Neural progenitor cell (in vitro differentiated cells): Measurements from ENCODE around the gene RAD52. TPM values are rescaled to one million over a fixed set of nuclear protein-coding genes. Genes with fewer than 3 reads are reported as not detected.

Source experiments
- DNase-seq: peaks from one replicate; pipeline ENCODE4 v3.0.0-alpha.2; 2016; ENCODE audit warnings: low spot score
- H2AFZ ChIP-seq: fragments of 200-600 bp; sonication (generic); replicated peaks from 2 replicates; pipeline ENCODE4 v1.6.1; 2016; ENCODE audit warnings: antibody characterized with exemption
- H3F3A ChIP-seq: fragments of 200-600 bp; sonication (generic); 2 replicates; pipeline ENCODE4 v1.6.1; 2016; ENCODE audit warnings: antibody characterized with exemption, low read depth
- H3K27ac ChIP-seq: fragments of 200-600 bp; sonication (generic); 2 replicates; pipeline ENCODE4 v1.5.1; 2016; ENCODE audit warnings: mild to moderate bottlenecking
- H3K27me3 ChIP-seq: fragments of 200-600 bp; sonication (generic); 2 replicates; pipeline ENCODE4 v1.6.1; 2016; ENCODE audit warnings: mild to moderate bottlenecking, moderate library complexity
- H3K36me3 ChIP-seq: fragments of 200-600 bp; sonication (generic); 2 replicates; pipeline ENCODE4 v1.5.1; 2016
- H3K4me1 ChIP-seq: fragments of 200-600 bp; sonication (generic); 2 replicates; pipeline ENCODE4 v1.6.1; 2016; ENCODE audit warnings: mixed run types
- H3K4me2 ChIP-seq: fragments of 200-600 bp; sonication (generic); 2 replicates; pipeline ENCODE4 v1.6.1; 2016
- H3K4me3 ChIP-seq: fragments of 200-600 bp; sonication (generic); 2 replicates; pipeline ENCODE4 v1.5.1; 2016
- H3K79me2 ChIP-seq: fragments of 200-600 bp; sonication (generic); 2 replicates; pipeline ENCODE4 v1.6.1; 2016; ENCODE audit warnings: low read depth
- H3K9ac ChIP-seq: fragments of 200-600 bp; sonication (generic); 2 replicates; pipeline ENCODE4 v1.6.1; 2016
- H3K9me3 ChIP-seq: fragments of 200-600 bp; sonication (generic); 2 replicates; pipeline ENCODE4 v1.5.1; 2016; ENCODE audit warnings: low read depth
- H4K20me1 ChIP-seq: fragments of 200-600 bp; sonication (generic); 2 replicates; pipeline ENCODE4 v1.6.1; 2016; ENCODE audit warnings: low read depth
- H3K27ac Mint-ChIP-seq: 3 replicates; pipeline ENCODE4 v1.8.0; 2021; ENCODE audit warnings: mixed read lengths
- H3K27me3 Mint-ChIP-seq: 2 replicates; pipeline ENCODE4 v1.8.0; 2022; ENCODE audit warnings: low read depth, mild to moderate bottlenecking, inconsistent platforms, moderate library complexity, mixed read lengths; ENCODE audit not compliant: insufficient read depth
- H3K36me3 Mint-ChIP-seq: 3 replicates; pipeline ENCODE4 v1.8.0; 2021; ENCODE audit warnings: mixed read lengths
- H3K4me1 Mint-ChIP-seq: 3 replicates; pipeline ENCODE4 v1.8.0; 2021; ENCODE audit warnings: mixed read lengths
- H3K4me3 Mint-ChIP-seq: 3 replicates; pipeline ENCODE4 v1.8.0; 2021; ENCODE audit warnings: mild to moderate bottlenecking, moderate library complexity, mixed read lengths
- H3K9me3 Mint-ChIP-seq: 3 replicates; pipeline ENCODE4 v1.8.0; 2020; ENCODE audit warnings: mixed read lengths
- EZH2 ChIP-seq: fragments of 200-600 bp; sonication (generic); IDR thresholded peaks from 2 replicates; pipeline ENCODE4 v1.6.1; 2017; ENCODE audit warnings: antibody characterized with exemption, mild to moderate bottlenecking, moderate library complexity
- EZH2phosphoT487 ChIP-seq: fragments of 200-600 bp; sonication (generic); IDR thresholded peaks from 2 replicates; pipeline ENCODE4 v1.6.1; 2017; ENCODE audit warnings: antibody characterized with exemption
- total RNA-seq: library from RNA; depleted of rRNA; stranded (reverse); fragments of >200 nt; gene quantifications from 2 replicates; pipeline ENCODE4 v1.2.3, GENCODE V29; 2015; ENCODE audit warnings: low replicate concordance
- TF ChIP-seq, protein P1 (sequence below): fragments of 200-600 bp; sonication (generic); IDR thresholded peaks from 2 replicates; pipeline ENCODE4 v1.5.1; 2017; ENCODE audit warnings: antibody characterized with exemption, mild to moderate bottlenecking

Gene RAD52
- 30.6 and 43.4 TPM in 2 replicates for total RNA-seq

DNA sequence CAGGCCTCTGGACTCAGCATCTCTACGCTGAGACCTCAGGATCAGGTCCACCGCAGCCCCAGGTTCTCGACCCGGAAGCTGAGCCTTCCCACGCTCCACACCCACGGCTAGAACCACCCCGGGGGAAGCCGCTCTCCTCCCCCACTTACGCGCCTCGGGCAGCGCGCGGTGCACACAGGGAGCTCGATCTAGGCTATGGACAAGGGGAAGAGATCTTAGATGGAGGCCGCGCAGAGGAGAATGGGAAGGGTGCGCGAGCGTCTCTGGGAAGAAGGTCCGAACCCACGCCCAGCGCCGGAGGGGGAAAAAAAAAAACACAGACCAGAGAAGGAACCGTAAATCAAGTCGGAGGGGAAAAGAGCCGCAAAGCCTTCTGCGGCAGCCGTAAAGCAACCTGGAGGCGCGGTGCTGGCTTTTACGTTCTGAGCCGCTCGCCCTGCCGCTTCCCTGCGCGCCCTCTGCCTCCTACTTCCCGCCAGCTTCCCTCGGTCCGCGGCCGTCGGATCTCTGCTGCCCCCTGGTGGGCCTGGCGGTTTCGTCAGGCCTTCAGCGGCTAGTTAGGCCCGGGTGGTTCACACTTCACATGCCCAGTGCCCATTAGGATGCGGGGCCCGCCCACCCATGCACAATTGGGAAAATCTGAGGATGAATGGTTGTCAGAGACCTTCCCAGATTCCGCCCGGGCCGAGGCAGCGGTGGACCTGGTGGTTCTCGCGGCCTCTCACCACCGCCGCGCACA lies at the start of gene RAD52:
TSS of gene RAD52 (minus strand) at position 242 of the 739 bp plus-strand sequence. CDS start 16,636 bp downstream, outside the sequence.
- Histone ChIP-seq H3K4me1 (peaks cover 6% of the 10 kb centered on the region), H2AFZ (peak within 1 kb of the TSS; percentile 90), H3K9me3 (no peaks in the 10 kb centered on the region), H3K79me2 (peaks cover 45% of the 10 kb centered on the region), H3K9ac (peak within 1 kb of the TSS; percentile 38), H3K27ac (peak within 1 kb of the TSS; percentile 91), H3K4me3 (peak within 1 kb of the TSS; percentile 70), H3K27me3 (no peaks in the 10 kb centered on the region), H3F3A (peaks cover 33% of the 10 kb centered on the region), H3K4me2 (peak within 1 kb of the TSS; percentile 79), H3K36me3 (no peaks in the 10 kb centered on the region), H4K20me1 (no peaks in the 10 kb centered on the region)
- Mint-ChIP-seq H3K27ac (peak within 1 kb of the TSS; percentile 91), H3K4me3 (peak within 1 kb of the TSS; percentile 98), H3K4me1 (peaks cover 18% of the 10 kb centered on the region), H3K9me3 (no peaks in the 10 kb centered on the region), H3K36me3 (peaks cover 4% of the 10 kb centered on the region), H3K27me3 (peaks cover 9% of the 10 kb centered on the region)
- TF ChIP-seq, protein P1, sequence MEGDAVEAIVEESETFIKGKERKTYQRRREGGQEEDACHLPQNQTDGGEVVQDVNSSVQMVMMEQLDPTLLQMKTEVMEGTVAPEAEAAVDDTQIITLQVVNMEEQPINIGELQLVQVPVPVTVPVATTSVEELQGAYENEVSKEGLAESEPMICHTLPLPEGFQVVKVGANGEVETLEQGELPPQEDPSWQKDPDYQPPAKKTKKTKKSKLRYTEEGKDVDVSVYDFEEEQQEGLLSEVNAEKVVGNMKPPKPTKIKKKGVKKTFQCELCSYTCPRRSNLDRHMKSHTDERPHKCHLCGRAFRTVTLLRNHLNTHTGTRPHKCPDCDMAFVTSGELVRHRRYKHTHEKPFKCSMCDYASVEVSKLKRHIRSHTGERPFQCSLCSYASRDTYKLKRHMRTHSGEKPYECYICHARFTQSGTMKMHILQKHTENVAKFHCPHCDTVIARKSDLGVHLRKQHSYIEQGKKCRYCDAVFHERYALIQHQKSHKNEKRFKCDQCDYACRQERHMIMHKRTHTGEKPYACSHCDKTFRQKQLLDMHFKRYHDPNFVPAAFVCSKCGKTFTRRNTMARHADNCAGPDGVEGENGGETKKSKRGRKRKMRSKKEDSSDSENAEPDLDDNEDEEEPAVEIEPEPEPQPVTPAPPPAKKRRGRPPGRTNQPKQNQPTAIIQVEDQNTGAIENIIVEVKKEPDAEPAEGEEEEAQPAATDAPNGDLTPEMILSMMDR: peak; percentile 96
- TF ChIP-seq EZH2 (peak; percentile 12), EZH2phosphoT487 (no peak)
- DNase-seq: peak; percentile 99

DNA sequence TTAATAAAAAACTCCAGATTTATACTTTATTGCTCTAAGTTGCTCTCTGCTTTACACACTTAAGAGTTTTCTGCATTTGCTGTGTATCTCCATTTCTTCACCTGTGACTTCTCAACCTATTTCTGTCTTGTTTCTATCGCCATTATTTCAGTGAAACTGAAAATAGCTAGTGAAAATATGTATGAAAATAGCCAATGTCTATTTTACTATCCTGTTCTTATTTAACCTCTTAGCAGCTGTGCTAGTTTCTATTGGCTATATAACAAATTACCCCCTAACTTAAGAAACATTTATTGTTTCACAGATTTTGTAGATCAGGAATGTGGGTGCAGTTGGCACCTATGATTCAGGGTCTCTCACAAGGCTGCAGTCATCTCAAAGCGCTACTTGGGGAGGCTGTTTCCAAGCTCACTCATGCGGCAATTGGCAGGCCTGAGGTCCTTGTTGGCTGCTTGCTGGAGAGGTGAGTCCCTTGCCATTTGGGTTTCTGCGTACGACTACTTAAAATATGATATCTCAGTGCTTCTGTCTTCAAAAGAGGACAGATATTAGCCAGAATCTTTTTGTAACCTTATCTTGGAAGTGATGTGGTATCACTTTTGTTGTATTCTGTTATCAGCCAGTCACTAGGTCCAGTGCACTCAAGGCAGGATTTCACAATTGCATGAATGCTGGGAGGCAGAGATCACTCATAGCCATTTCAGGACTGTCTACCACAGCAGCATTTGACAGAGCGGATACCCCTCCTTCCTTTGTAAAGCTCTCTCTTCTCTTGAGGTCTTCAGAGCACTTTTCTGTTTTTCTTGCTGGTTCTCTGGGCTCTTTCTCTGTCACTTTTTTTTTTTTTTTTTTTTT lies 48.8 kb upstream of the RAD52 start:
- Mint-ChIP-seq H3K27me3 (peaks cover 5% of the 10 kb centered on the region), H3K9me3 (no peaks in the 10 kb centered on the region), H3K27ac (no peak overlapping the region), H3K36me3 (peaks cover 7% of the 10 kb centered on the region), H3K4me1 (peaks cover 3% of the 10 kb centered on the region), H3K4me3 (no peak overlapping the region)
- no peak overlapping the region for H3K4me2 ChIP-seq
- H3K27me3 ChIP-seq: no peaks in the 10 kb centered on the region
- no peaks in the 10 kb centered on the region for H3K9me3 ChIP-seq
- peaks cover 8% of the 10 kb centered on the region for H3F3A ChIP-seq
- peaks cover 3% of the 10 kb centered on the region for H3K4me1 ChIP-seq
- no peak overlapping the region for H2AFZ ChIP-seq
- no peak overlapping the region for H3K9ac ChIP-seq
- TF ChIP-seq, protein P1: no peak
- TF ChIP-seq EZH2phosphoT487: no peak
- TF ChIP-seq EZH2: no peak
- no peak overlapping the region for H3K4me3 ChIP-seq
- no peak overlapping the region for H3K27ac ChIP-seq
- peaks cover 60% of the 10 kb centered on the region for H3K79me2 ChIP-seq
- peaks cover 67% of the 10 kb centered on the region for H4K20me1 ChIP-seq
- no peak for DNase-seq
- no peaks in the 10 kb centered on the region for H3K36me3 ChIP-seq

DNA sequence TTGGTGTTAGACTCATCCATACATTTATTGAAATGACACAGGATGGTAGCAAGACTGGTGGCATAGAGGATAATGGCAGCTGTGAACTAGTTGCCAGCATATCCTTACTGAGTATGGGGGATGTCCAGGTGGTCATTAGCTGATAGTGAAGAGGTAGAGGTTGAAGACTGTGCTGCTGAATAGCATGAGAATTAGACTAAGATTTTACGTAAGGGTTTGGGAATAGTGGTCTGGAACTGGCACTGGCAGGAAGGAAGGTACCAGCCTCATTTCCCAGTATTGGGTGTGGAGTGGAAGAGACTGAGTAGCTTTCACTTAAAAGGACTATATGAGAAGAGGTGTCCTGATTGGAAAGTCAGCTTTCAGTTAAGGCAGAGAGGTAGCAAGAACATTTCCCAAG lies 48.0 kb upstream of the RAD52 start:
- no peak for DNase-seq
- H3K27ac Mint-ChIP-seq: no peak overlapping the region
- peaks cover 67% of the 10 kb centered on the region for H3K79me2 ChIP-seq
- H3K4me2 ChIP-seq: no peak overlapping the region
- H3K9ac ChIP-seq: no peak overlapping the region
- no peaks in the 10 kb centered on the region for H3K9me3 Mint-ChIP-seq
- no peak overlapping the region for H3K4me3 Mint-ChIP-seq
- H3K36me3 Mint-ChIP-seq: peaks cover 7% of the 10 kb centered on the region
- no peaks in the 10 kb centered on the region for H3K36me3 ChIP-seq
- no peak overlapping the region for H3K27ac ChIP-seq
- no peaks in the 10 kb centered on the region for H3K27me3 ChIP-seq
- peaks cover 3% of the 10 kb centered on the region for H3F3A ChIP-seq
- peaks cover 5% of the 10 kb centered on the region for H3K27me3 Mint-ChIP-seq
- no peak for TF ChIP-seq EZH2phosphoT487
- TF ChIP-seq, protein P1: no peak
- no peak for TF ChIP-seq EZH2
- H3K9me3 ChIP-seq: no peaks in the 10 kb centered on the region
- peaks cover 62% of the 10 kb centered on the region for H4K20me1 ChIP-seq
- no peak overlapping the region for H2AFZ ChIP-seq
- H3K4me1 Mint-ChIP-seq: peaks cover 5% of the 10 kb centered on the region
- no peak overlapping the region for H3K4me3 ChIP-seq
- H3K4me1 ChIP-seq: peaks cover 1% of the 10 kb centered on the region
